HUDEP-2 (cell line): ENCODE results near the gene GRID1.

ENCODE experiments used
- DNase-seq, 76 experiments: peaks; one replicate each; lab custom pipeline; 2025; ENCODE audit not compliant: unreplicated experiment in 76 of 76; lab: John Stamatoyannopoulos, UW

Gene GRID1

DNA sequence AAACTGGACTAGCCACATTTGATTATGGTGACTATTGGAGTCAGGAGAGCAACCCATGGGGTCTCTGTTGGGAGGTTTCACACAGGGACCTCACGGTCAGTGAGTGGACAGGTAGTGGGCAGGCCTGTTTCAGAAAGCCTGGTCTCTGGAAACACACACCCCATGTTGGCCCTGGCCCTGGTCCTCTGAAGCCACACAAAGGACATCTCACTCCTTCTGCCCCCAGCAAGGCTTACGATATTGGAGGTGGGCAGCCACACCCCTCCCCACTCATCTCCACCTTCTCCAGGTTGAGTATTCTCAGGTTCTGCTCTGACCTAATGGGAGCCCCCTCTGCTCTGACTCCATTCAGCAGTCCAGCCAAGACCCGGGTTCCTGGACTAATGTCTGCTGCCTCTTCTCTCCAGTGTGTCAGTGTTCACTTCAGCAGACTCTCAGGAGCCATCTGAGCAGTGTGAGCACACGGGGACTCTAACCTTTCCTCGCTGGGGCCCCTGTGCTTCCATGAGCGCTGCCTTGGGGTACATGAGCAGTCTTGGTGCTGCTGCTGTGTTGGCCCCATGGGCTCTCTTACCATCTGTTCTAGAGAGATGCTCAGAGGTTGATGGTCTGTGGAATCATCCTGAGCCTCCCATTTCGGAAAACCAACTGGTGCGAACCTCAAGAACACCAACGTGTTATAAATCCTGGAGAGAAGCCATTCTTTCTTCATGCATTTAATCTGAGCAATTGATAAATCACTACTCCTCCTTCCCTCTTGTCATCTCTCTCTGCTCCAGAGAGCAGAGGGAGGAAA, 748.6 kb downstream of the GRID1 start:
- DNase-seq: no peak

DNA sequence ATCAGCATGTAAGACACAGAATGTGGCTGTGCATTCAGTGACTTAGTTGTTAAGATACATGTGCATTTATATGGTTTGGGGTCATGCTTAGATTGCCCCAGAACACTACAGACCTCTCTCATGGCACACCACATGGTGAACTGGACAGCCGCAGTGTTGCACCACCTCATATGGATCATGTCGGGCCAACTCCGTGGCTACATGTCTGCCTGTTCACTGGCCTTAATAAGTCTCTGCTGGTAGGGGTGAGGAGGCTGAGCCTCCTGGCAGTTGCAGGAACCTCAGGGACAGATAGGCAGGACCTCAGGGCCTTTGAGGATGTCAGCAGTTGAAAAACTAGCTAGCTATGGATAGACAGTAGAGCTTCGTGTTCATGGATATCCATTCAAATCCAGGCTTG, 751.0 kb downstream of the GRID1 start:
- no peak for DNase-seq

DNA sequence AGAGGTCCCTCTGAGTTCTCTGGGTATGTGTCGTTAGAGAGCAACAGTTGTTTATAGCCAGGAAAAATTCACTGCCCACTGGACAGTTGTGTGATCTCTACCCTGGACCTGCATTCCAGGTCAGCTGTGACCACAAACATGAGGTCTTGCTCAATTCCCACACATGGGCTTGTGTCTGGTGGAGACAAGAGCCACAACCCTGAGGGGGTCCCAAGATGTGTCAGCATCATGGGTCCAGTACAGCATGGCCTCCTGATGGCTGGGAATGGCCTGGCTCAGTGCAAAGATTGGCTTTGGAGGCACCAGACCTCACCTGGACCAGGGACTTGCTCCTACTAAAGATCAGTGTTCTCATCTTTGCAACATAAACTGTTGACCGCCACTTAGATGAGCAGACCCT, 751.6 kb downstream of the GRID1 start:
- no peak for DNase-seq

DNA sequence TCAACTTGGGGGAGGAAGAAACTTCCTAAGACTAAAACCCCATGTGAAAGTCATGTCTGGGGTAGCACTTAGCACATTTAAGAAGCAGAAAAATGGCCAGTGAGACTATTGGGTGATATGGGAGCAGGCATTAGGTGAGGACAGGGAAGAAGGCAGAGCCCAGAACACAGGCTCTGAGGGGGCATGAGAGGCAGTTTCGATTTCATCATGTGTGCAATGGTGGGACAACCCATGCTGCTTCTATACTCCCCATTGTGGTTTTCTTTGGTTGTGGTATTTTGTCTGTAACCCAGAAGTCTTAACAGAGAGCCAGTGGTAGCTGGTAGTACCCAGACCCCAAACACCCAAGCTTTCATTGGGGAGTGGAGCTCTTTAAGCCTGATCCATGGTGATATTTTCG, 752.0 kb downstream of the GRID1 start:
- DNase-seq: no peak

DNA sequence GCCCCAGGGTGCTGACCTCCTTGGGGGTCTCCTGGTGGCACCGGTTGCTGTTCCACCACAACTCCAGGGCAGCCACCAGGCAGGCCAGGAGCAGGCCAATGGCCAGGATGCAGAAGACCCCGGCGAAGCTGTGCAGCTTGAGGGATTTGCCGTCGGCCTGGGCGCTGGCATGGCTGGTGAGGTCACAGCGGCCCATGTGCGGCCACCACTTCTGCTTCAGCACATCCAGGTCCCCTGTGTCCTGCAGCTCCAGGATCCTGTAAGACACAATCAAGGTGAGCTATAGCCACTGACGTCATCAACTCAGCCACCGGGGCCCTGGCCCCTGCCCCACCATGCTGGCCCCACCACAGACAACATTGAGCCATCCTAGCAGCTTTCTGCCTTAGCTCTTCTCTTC, 753.2 kb downstream of the GRID1 start:
- DNase-seq: no peak

DNA sequence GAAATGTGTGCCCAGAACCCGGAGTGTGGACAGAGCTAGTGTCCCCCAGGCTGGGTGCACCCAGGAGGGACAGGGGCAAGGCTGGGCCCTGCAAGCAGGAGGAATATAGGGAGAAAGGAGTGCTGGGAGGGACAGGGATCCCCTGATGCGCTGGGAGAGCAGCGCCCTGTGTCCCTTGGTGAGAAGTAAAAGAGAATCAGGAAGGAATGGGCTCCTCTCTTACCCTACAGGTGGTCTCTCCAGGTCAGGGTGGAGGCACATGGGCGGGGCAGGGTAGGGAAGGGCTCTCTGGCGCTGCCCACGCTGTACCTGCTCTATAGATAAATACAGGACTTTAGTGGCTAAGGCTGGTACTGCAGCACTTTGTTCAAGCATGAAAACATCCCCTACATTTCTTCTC, 753.8 kb downstream of the GRID1 start:
- no peak for DNase-seq

DNA sequence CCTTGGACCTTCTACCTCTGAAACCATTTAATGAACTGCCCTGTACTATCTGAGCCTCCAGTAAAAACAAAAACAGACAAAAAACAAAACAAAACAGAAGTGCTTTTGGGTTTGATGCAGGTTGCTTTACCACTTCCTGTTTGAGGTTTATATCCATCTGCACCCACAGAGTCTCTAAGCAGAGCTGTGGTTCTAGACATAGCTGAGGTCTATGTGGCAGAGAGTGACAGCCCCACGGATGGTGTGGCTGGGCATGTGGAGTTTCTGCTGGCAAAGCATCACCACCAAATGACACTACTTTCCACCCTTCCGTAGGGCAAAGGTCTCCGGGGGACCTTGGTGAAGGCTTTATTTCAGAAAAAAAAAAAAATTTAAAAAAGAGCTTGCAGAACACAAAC, 754.2 kb downstream of the GRID1 start:
- no peak for DNase-seq

DNA sequence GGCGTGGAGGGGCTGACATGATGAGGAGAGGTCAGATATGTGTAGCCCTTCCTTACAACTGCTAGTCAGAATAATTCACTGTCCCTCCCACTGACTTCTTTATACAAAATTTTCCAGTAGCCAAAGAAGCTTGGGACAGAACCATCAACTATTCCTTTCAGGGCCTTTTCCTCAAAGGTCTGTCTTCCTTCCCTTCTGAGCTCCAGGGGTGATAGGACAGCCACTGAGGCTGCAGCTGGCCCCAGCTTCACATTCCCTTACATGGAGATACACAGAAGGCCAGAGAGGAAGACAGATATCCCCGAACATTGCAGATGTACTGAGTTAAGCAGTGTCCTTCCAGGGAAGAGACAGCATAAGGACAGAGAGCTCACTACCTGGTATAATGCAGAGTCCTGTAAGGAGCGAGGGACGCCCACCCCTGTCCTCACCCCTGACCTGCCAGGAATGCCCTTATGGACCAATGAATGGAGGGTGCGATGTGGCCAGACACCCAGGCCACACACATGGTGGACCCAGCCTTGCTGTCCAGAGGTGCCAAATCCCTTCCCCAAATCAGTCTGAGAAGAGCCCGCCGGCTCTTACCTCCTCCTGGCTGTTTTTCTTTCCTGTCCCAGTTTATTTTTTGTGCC, 754.7 kb downstream of the GRID1 start:
- DNase-seq: no peak

DNA sequence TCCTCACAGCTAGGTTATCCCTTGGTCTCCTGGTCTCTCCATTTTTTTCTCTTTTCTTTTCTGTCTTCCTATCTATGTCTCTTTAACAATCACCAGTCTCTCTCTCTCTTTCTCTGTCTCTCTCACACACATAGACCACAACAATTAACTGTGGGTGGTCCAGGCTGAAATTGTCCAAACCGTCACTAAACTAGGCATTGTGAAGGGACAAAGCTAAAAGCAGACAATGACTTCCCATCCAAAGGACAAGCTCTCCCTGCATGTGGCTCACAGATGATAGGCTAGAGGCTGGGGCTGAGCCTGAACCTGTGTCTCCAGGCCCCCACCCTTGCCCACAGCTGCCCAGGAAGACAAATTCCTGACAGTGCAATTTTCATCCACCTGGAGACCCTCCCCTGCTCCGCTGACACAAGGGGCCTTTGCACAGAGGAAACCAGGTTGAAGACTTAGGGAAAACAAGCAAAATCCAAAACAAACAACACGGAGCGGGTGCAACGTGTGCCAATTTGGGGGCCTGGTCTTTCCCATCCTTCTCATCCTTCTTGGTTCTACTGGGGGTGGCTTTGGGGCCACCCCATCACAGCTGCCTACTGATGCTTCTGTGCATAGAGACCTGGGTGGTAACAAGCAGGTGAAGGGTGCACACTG, 755.4 kb downstream of the GRID1 start:
- DNase-seq: no peak

DNA sequence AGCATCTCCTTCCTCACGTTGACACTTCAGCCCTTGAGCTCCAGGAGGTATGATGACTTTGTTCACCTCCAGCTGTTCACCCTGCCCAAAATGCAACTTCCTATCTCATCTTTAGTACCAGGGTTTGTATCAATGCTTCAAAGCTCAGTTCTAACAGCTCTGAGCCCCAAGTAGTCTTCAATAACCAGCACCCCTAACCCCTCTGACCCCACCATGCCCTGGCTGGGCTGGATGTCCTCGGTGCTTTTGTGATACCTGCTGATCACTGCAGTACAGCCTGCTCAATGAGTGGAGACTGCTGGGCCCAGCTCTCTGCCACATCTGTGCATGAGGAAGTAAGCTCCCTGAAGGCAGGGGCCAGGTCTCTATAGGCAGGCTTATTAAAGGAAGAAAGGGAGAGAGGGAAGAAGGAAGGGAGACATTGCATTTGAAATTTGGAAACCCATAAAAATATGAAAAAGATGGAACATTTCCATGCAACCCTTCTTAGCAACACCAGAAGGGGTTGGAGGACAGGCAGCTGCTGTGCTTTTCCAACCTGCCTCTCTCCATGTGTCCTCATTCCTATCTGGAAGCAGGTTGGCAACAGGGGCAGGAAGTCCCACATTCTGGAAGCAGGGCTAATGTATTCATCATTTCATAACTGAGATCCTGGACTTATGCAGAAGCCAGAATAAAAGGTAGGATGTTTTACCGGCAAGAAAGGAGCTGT, 756.1 kb downstream of the GRID1 start:
- no peak for DNase-seq

DNA sequence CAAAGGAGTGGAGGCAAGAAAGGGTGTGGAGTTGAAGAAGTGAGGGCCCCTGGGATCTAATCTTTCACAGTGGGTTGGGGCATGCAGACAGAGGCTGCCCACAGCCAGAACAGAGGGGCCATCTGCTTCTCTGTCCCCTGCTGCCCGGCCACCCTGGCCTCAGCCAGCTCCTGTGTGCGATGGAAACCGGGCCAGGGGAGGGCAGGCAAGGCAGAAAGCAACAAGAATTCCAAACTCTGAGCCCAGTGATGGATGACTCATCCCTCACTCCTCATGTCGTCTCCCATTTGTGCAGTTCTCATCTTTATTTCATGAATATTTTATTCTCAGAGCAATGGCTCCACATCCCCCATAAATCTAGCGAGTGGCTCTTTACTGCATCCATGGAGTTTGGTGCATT, 757.1 kb downstream of the GRID1 start:
- DNase-seq: no peak

DNA sequence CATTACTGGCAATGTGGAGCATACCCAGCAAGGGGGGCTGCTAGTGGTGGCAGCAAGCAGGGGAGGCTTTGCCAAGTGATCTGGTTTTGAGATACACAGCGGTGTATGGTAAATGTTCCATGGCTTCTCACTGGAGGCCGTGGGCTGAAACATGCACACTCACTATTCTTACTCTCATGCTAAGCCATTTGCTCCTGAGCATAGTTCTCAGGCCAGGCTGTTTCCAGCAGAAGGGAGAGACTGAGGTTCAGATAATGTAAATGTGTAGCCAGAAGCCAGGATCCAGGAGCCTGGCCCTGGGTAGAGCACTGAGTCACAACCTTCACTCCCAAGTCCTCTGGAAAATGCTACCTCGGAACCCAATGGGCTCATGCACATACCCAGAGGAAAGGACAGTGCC, 757.9 kb downstream of the GRID1 start:
- no peak for DNase-seq

DNA sequence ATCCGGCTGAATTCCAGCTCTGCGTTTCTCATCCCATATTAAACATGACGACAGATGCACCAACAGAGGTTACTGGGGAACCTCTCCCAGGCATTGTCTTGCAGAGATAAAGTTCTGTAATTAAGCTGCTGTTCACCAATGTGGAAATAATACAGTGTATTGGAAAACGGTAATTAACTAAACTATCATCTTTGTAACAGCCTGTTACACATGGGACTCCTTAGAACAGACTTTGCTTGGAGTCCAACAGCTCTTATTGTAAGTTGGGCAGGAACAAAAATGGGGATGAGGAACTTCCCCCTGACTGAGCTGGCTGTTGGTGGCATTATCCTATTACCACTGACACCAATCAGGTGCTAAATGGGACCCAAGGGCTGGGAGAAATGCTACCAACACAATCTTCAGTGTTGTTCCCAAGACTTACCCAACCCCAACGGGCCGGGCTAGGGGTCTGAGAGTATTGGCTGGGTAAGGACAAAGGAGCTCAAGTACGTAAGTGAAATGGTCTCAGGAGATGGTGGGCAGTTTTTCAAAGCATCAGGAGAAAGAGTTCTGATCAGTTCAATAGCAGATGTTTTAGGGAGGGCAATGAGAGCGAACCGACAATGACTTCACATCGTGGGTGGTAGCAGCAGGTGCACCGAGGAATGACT, 759.4 kb downstream of the GRID1 start:
- no peak for DNase-seq

DNA sequence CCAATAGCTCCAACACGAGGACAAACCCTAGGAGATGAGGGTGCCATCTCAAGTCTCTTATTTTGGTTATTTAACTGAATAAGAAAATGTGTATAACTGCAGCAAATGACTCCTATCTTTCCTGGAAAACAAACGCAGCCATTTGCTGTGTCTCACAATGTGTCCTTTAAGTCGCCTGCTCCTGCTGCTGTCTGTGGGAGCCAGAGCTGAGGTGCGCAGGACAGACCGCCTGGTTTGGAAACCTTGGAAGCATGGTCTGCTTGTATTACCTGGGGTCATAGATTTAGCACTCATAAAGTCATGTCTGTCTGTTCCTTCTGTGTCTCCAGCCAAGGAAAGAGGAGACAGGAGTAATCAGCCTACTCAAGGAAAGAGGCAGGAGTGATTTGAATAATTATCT, 760.2 kb downstream of the GRID1 start:
- no peak for DNase-seq

DNA sequence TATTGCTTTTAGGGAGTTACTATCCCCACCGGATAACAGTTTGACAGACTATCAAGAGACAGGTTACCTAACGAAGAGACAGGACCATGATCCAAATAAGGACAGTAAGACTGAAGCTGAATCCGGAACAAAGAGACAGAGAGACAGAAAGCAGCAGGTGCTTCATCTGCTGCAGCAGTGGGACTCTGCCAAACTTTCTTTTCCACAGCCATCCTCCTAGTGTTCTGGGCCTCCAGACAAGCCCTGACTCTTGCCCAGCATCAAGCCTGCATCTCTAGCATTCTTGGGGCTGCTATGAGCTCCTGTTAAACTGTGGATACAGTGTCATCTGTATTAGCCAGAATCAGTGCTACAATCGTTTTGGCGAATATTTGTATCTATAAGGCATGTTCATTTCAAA, 761.7 kb downstream of the GRID1 start:
- DNase-seq: no peak

DNA sequence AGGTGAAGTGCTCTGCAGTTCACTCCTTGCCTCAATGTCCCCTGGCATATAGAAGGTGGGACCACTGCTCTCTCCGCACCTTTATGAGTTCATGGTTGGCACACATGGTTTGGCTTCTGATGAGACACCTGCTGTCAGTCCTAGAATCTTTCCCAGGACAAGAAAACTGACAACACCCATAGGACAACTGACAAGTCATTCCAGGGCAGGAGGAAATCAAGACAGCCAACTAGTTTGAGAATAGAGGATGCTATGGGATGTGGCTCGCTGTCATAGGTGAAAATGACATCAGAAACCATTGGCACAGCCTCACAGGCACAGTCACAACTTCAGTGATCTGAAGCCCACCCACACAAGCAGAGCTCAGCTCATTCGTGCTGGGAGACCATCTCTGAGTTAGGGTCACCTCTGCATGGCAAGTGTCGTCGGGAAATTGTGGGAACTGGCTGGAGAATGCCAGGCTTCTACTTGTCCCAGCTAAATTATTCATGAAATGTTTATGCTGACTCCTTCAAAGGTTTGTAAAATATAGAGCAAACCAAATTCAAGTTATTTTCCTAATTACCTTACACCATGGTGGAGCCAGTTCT, 762.4 kb downstream of the GRID1 start:
- DNase-seq: no peak

DNA sequence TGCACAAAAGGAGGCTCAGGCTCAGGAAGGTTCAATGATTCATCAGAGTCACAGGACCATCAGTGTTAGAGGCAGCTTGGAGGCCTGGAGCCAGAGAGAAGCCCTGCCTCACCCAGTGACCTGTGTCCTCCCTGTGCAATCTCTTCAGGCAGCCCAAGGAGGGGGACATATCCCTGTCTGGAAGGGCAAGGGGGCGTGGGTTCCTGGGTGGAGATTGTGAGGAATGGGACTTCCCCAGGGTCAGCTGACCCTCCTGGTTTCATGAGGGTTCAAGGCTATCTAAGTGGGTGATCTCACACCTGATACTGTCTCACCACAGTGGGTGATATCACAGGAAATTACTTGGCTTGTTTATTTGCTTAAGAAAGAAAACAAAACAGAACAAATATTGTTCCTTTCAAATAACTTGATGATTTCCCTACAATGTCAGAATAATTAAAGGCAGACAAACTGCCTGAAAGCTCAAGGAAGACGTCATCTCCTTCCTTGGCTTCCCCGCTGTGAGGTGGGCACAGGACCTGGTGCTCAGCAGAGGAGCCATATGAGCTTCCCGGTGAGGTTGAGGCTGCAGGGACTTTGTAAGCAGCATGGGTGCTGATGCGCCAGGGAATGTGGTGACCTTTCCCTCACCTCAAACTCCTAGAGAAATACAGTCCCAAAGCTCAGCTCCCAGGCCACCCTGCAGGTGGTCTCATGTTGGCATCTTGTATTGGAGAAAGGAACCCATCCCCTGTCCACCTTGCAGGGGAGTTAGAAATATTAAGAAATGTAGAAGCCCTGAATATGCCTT, 763.2 kb downstream of the GRID1 start:
- no peak for DNase-seq

DNA sequence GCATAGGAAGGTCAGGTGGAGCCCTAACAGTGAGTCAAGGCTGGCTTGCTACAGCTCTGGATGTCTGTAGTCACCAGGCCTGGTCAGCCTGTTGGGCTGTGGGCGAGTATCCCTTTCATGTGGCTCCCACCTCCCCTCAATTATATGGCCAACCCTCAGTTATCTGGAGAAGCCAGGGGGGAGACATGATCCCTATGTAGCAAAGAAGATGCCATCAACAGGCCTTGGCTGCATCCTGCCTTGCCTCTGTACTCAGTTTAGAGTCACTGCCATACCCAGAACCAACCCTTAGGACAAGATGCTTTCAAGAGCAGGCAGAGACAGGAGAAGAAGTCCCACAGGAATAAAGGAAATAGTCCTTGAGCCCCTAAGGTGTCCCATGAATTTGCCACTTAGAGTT, 763.9 kb downstream of the GRID1 start:
- no peak for DNase-seq

DNA sequence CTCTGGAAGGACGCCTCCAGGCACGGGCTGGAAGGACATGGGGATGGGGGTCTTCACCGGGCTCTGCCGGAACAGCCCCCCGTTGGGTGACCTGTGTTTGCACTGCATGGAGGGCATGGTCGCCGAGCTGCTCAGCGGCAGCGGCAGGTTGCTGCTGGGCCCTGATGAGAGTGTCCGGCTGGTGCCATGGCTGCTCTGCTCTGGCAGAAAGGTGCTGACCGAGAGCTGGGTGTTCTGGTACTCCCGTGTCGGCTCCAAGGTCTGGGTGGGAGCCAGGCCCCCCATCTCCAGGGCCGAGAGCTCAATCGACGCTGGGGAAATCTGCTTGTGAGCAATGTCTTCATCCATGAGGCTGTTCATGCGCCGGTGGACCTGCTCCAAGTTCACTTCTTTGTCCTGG, 764.3 kb downstream of the GRID1 start:
- DNase-seq: no peak

DNA sequence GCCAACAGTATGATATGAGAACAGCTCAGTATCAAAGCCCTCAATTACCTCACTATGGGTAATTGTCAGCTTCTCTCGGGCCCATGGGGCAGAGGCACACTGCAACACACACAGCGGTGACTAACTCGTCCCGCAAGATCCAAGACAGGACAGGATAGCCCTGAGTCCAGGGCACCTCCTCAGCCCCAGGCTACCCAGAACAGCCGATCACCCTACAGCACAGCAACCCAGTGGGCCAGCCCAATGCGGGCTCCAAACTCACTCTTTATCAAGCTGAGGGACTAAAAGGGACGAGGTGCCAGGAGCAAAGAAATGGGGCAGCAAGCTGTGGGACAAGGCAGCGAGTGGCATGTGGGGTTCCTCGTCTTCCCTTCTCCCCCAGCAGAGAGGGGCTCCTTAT, 765.1 kb downstream of the GRID1 start:
- no peak for DNase-seq
